Ovary (tissue), 9 donors: Measurements from ENCODE around the gene STX8. TPM values are rescaled to one million over a fixed set of nuclear protein-coding genes. Genes with fewer than 3 reads are reported as not detected.

Experiments used
- DNase-seq, 5 donors: peaks; one replicate each; pipeline ENCODE4 v3.0.0-alpha.2; 2019 to 2020
- H3K27ac ChIP-seq, 2 donors: fragments of 200-600 bp; one replicate each; pipeline versions ENCODE4 v1.5.1 to v1.8.0; 2019 to 2022
- H3K27me3 ChIP-seq: fragments of 200-600 bp; one replicate; pipeline ENCODE4 v1.8.0; 2022
- H3K36me3 ChIP-seq: fragments of 200-600 bp; sonication (generic); one replicate; pipeline ENCODE4 v1.5.1; 2019
- H3K4me1 ChIP-seq: one replicate; pipeline ENCODE4 v1.8.1; 2013; ENCODE audit warnings: mild to moderate bottlenecking, moderate library complexity; ENCODE audit not compliant: insufficient read depth
- H3K4me3 ChIP-seq: fragments of 200-600 bp; sonication (generic); one replicate; pipeline ENCODE4 v1.5.1; 2017
- H3K9me3 ChIP-seq, 2 donors: fragments of 200-600 bp in 1 of 2; sonication (generic) in 1 of 2; one replicate each; pipeline versions ENCODE4 v1.5.1 to v1.8.1; 2013 to 2019; ENCODE audit warnings: mild to moderate bottlenecking in 1 of 2, moderate library complexity in 1 of 2
- EP300 ChIP-seq: sonication (generic); formaldehyde crosslinking; IDR thresholded peaks from one replicate; pipeline ENCODE4 v1.6.1; 2017; ENCODE audit warnings: antibody characterized with exemption
- POLR2A ChIP-seq: fragments of 450-650 bp; IDR thresholded peaks from one replicate; pipeline ENCODE4 v1.6.1; 2017; ENCODE audit warnings: antibody characterized with exemption, mild to moderate bottlenecking, moderate library complexity
- WGBS, 3 donors: extraction: QIAGEN DNeasy Blood & Tissue Kit in 1 of 3; methylation state at CpG; one replicate each; pipeline versions ENCODE4 v1.1.5 to v1.1.7; 2013 to 2017; 5-methylcytosine and 5-hydroxymethylcytosine counted together
- intact Hi-C, 4 donors: fragments of 100-400 bp; cut with DNase I; formaldehyde crosslinking; loops; one replicate each; pipeline versions ENCODE4 v1.11.0 to v1.15.1; 2022 to 2023
- polyA plus RNA-seq, 2 donors: library from polyadenylated mRNA; stranded (reverse); fragments of 200-250 nt in 1 of 2; fragments of 350-450 nt in 1 of 2; fragmentation: Illumina TruSeq in 1 of 2; extraction: RNeasy Lipid Tissue Mini Kit (QIAGEN cat#74804) in 1 of 2; gene quantifications; one replicate each; pipeline ENCODE4 v1.2.3, GENCODE V29; 2013 to 2014
- total RNA-seq, 7 donors: library from RNA; depleted of rRNA in 2 of 7; stranded (reverse); fragments of >200 nt in 2 of 7; fragmentation: NEBNext Ultra II Directional in 3 of 7; extraction: Animal tissue kit (Norgen Biotek cat#: 25700) in 3 of 7; gene quantifications; one replicate each; pipeline versions ENCODE4 v1.1.0 to v1.2.4, GENCODE V29; 2016 to 2023
- TF ChIP-seq, protein P1 (sequence below), 3 donors: fragments of 450-650 bp in 2 of 3; fragments of 200-600 bp in 1 of 3; IDR thresholded peaks; one replicate each; pipeline versions ENCODE4 v1.5.1 to v1.8.0; 2016 to 2022; ENCODE audit warnings: antibody characterized with exemption in 3 of 3, mild to moderate bottlenecking in 1 of 3
- donor health status: DM: no; HTN: no; CAD: no; lungs with moderate emphysema.
- donor health status: DM: no; HTN: no; CAD: no.
- donor health status: Bipolar disorder and iron deficiency.
- donor health status: DM: yes; HTN: yes; CAD: no.
- donor health status: DM: no; HTN: no; CAD: no.
- donor health status: DM: yes; HTN: yes; CAD: no.

Gene STX8
- total and polyA plus RNA-seq, 9 donors: 37.6 to 112 (median 53.8) TPM

DNA sequence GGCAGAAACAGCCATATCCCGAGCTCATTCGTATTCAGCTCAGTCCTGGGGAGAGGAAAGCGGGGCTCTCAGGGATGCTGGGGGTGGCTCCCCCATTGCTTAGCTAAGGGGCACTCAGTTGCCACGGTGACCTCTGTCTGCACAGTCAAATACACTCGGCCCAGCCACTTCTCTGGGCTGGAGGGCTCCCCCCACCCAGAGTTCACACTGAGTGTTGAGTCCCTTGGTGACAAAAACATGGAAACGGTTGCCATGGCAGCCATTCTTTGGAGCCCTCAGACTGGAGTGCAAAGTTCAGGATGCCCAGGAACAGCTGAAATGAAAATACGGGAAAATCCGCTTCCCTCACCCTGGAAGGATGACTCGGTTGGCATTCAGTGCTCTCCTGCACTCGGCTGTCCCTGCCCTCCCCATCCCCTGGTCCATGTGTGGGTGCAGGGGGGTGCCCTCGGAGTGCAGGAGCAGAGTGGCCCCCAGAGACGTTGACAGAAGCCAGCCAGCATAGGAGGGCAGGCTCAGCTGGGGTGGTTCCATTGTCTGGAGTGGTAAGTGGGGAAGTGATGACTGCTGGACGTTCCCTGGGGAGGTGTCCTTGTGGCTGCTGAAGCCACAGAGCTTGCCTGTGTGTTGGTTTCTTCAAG lies 337.8 kb downstream of the STX8 start:
- TF ChIP-seq, protein P1, sequence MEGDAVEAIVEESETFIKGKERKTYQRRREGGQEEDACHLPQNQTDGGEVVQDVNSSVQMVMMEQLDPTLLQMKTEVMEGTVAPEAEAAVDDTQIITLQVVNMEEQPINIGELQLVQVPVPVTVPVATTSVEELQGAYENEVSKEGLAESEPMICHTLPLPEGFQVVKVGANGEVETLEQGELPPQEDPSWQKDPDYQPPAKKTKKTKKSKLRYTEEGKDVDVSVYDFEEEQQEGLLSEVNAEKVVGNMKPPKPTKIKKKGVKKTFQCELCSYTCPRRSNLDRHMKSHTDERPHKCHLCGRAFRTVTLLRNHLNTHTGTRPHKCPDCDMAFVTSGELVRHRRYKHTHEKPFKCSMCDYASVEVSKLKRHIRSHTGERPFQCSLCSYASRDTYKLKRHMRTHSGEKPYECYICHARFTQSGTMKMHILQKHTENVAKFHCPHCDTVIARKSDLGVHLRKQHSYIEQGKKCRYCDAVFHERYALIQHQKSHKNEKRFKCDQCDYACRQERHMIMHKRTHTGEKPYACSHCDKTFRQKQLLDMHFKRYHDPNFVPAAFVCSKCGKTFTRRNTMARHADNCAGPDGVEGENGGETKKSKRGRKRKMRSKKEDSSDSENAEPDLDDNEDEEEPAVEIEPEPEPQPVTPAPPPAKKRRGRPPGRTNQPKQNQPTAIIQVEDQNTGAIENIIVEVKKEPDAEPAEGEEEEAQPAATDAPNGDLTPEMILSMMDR (IDR thresholded peaks at IDR 0.05): no peak
- TF ChIP-seq EP300 (no peak), POLR2A (no peak)
- no peak overlapping the region for H3K27ac ChIP-seq
- no peak overlapping the region for H3K4me3 ChIP-seq
- H3K27me3 ChIP-seq: no peaks in the 10 kb centered on the region
- intact Hi-C loops: no loop called here
- H3K9me3 ChIP-seq: no peaks in the 10 kb centered on the region
- DNase-seq: no peak
- 90 to 94% (median 93%) methylated on average over 13 of the region's 13 CpGs for WGBS, 3 donors
- peaks cover 12% of the 10 kb centered on the region for H3K4me1 ChIP-seq
- no peaks in the 10 kb centered on the region for H3K36me3 ChIP-seq

- 95% methylated on average over 3 of the region's 3 CpGs for WGBS, 3 donors
- Histone ChIP-seq H3K27ac (no peak overlapping the region), H3K27me3 (no peaks in the 10 kb centered on the region), H3K36me3 (no peaks in the 10 kb centered on the region), H3K4me3 (no peak overlapping the region), H3K9me3 (no peaks in the 10 kb centered on the region), H3K4me1 (peaks cover 12% of the 10 kb centered on the region)
- TF ChIP-seq POLR2A (no peak), EP300 (no peak)
- TF ChIP-seq, protein P1 (IDR thresholded peaks at IDR 0.05): no peak
- no peak for DNase-seq
- intact Hi-C loops: no loop called here
These were observed 338.6 kb downstream of the STX8 start for GRCh38 chr17:9237053-9237410.

DNA sequence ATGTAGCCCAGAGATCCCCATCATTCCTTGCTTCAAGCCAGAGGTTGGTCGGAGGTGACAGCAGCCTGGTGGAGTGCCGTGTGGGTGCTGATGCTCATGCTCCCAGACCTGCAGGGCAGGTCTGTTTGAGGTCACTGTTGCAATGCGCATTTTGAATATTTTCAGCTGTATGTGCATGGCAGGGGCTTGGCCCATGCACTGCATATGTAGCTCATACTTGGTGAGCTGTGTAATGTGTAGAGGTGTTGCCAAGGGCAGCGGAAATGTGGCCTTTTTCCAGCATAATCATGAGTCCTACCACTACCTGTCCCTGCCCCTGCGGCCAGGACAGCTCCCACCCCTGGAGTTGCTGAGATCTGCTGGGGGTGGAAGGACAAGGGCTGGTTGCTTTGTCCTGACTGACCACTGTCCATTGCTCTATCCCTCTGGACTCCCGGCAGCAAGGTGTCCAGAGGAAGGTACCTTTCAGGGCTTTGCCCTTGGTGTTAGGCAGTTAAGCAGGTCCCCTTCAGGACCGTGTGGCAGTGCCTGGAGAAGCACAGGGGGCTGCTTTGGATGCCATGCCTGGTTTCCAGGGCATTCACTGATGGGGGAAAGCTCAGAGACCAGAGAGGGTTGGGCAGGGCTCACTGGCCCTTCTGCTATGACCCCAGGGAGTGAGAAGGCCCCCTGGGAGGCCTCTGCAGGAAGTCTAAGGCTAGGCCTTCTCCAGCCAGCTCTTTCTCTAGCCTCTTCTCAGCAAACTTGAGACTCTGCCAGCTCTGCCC lies 339.2 kb downstream of the STX8 start:
- intact Hi-C loops: no loop called here
- peaks cover 9% of the 10 kb centered on the region for H3K4me1 ChIP-seq

DNA sequence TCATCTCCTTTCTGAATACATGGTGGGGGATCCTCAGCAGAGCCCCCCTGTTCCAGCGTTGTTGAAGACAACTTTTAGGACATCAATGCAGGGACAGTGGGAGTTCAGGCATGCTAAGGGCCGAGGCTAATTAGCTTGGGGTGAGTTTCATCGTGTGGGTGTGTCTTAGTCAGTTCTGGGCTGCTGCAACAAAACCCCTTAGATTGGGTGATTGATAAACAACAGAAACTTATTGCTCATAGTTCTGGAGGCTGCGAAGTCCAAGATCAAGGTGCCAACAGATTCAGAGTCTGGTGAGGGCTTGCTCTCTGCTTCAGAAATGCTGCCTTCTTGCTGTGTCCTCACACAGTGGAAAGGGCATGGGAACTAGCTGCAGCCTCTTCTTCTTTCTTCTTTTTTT lies 340.3 kb downstream of the STX8 start:
- no peak overlapping the region for H3K4me3 ChIP-seq
- TF ChIP-seq POLR2A (no peak), EP300 (no peak)
- TF ChIP-seq, protein P1 (IDR thresholded peaks at IDR 0.05): no peak
- intact Hi-C loops: no loop called here
- no peaks in the 10 kb centered on the region for H3K27me3 ChIP-seq
- no peaks in the 10 kb centered on the region for H3K36me3 ChIP-seq
- H3K4me1 ChIP-seq: peaks cover 5% of the 10 kb centered on the region
- H3K9me3 ChIP-seq: no peaks in the 10 kb centered on the region
- 79 to 88% (median 83%) methylated on average over 4 of the region's 4 CpGs for WGBS, 3 donors
- no peak for DNase-seq
- no peak overlapping the region for H3K27ac ChIP-seq

More for the DNA sequence above, 339.2 kb downstream of the STX8 start:
- Histone ChIP-seq H3K36me3 (no peaks in the 10 kb centered on the region), H3K27me3 (no peaks in the 10 kb centered on the region), H3K27ac (no peak overlapping the region), H3K4me3 (no peak overlapping the region), H3K9me3 (no peaks in the 10 kb centered on the region)
- TF ChIP-seq, protein P1 (IDR thresholded peaks at IDR 0.05): no peak
- TF ChIP-seq POLR2A: no peak
- TF ChIP-seq EP300: no peak
- DNase-seq: no peak
- WGBS, 3 donors: 84 to 91% (median 84%) methylated on average over 7 of the region's 7 CpGs
